ENCODE data around the gene PALM. TPM values are rescaled to one million over a fixed set of nuclear protein-coding genes. Genes with fewer than 3 reads are reported as not detected.

Gene PALM
- total RNA-seq, 1 donor, result not detected

DNA sequence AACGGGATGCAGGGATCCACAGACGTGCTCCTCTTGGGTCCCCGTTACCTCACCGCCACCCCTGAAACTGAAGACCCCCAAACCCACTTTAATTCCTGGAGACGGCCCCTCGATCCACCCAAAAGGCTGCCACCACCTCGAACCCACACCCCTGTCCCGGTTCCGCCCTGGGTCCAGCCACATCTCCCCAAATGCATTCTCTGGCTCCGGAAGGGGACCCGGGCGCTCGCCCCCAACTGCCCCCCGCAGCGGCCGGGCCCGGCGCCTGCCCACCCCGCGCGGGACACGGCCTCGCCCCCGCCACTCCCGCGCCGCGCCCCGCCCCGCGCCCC is 32.8 kb upstream of the PALM start:
- Histone ChIP-seq H3K4me3 (ENCODE audit: low read length) (no peak overlapping the region), H3K9me3 (ENCODE audit: low read depth, low read length) (no peaks in the 10 kb centered on the region), H3K27me3 (ENCODE audit: insufficient read depth, low read length) (peaks cover 13% of the 10 kb centered on the region), H3K4me1 (ENCODE audit: insufficient read depth, low read length) (peaks cover 29% of the 10 kb centered on the region)

DNA sequence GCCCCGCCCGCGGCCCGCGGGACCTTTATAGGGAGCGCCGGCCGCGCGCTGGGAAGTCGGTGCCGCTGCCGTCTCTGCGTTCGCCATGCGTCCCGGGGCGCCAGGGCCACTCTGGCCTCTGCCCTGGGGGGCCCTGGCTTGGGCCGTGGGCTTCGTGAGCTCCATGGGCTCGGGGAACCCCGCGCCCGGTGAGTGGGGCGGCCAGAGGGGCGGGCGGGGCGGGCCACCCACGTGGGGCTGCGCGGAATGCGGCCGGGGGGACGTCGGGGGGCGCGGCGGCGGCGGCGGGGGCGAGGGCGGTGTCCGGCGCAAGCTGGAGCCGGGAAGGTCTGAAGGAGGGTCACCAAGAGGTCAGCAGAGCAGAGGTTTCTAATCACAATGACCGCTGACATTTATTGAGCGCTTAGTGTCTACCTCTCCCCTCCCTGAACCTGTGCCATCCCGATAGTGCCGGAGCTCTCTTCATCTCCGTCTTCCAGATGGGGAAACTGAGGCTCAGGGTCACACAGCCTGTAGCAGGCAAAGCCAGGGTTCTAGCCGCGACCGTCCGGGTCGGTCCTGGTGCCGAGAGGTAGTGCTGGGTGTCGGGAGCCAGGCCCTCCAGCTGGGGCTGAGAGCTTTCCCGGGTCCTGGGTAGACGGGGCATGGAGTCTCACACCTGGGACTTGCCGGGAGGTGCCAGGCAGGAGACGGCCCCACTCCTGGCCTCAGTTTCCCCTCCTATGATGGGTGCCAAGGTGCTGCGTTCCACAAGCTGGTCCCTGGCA is 32.2 kb upstream of the PALM start, which contains the start of gene FSTL3:
Gene FSTL3, plus strand, starts transcription at position 54 of the 767 bp plus-strand sequence. Its CDS starts 32 bp downstream, at position 86.
- Histone ChIP-seq H3K4me3 (ENCODE audit: low read length) (no peak within 1 kb of the TSS), H3K9me3 (ENCODE audit: low read depth, low read length) (no peaks in the 10 kb centered on the region), H3K27me3 (ENCODE audit: insufficient read depth, low read length) (peaks cover 13% of the 10 kb centered on the region), H3K4me1 (ENCODE audit: insufficient read depth, low read length) (peaks cover 31% of the 10 kb centered on the region)

DNA sequence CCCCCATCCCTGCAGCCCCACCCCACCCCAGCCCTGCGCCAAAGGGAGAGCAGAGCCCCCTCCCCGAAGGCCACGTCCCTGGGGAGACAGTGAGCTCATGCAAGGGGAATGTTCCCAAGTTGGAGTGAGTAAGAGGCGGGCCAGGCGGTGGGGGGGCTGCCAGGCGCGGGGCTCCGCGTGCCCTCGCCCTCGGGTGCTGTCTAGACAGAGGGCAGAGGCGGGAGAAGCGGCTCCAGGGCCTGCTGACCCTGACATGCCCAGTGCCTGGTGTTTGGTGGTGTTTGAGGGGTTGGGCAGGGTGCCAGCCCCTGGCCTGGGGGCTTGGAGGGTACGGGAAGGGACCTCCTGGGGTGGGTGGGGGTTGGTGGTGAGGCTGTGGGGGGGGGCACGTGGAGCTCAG is 31.5 kb upstream of the PALM start:
- no peaks in the 10 kb centered on the region for H3K9me3 ChIP-seq (ENCODE audit: low read depth, low read length)
- H3K4me3 ChIP-seq (ENCODE audit: low read length), result no peak overlapping the region
- H3K4me1 ChIP-seq (ENCODE audit: insufficient read depth, low read length), result peaks cover 26% of the 10 kb centered on the region
- H3K27me3 ChIP-seq (ENCODE audit: insufficient read depth, low read length), result peaks cover 13% of the 10 kb centered on the region

DNA sequence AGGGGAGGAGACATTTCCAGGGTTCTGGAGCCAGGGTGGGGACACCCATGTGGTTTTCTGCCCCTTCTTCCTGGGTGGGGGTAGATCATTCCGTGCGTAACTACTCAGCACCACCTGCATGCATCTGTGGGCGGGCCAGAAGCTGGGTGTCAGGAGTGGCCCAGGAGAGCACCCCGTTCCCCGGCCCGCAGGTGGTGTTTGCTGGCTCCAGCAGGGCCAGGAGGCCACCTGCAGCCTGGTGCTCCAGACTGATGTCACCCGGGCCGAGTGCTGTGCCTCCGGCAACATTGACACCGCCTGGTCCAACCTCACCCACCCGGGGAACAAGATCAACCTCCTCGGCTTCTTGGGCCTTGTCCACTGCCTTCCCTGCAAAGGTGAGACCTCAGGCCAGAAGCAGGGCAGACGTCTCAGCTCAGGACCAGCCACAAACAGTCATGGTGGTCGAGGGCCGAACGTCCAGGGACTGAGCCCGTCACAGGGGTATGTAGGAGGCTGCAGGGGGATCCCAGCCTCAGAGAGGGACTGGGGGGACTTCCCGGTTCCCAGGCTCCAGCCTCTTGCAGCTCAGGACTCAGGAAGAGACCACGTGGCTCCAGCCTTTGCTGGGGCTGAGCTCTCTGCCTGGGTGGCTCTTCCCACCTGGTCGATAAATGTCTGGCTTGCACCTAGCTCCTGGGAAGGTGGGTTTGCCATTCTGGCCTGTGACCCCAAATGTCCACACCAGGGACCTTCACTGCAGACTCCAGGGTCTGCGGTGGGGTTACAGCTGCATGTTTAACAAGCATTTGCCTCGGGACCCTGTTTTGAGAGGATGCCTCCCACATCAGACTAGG is 30.9 kb upstream of the PALM start:
- Histone ChIP-seq H3K4me1 (ENCODE audit: insufficient read depth, low read length) (peaks cover 20% of the 10 kb centered on the region), H3K27me3 (ENCODE audit: insufficient read depth, low read length) (peaks cover 13% of the 10 kb centered on the region), H3K9me3 (ENCODE audit: low read depth, low read length) (no peaks in the 10 kb centered on the region), H3K4me3 (ENCODE audit: low read length) (no peak overlapping the region)

DNA sequence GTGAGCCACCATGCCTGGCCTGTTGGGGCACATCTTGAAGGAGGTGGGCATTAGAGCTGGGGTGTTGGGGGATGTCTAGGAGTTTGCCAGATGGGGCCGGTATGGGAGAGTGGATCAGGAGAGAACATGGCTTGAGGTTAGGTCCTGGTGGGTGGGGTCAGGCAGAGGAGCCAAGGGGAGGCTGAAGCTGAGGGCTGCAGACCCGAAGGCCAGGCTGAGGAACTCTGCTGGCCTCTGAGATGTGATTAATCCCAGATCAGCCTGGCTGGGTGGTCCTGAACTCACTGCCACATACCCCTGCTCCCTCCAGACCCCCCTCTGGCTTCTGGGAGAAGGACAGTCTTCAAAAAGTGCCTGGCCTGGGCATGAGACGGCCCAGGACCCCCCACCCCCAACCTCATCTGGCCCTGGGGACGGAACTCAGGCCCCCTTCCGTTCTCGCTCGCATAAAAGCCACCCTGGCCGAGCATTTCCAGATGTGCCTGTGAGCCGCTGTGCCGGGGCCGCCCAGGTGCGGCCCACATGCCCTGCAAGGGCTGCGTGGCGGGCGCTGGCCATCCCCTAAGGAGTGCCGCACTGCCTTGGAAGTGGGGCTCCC is 29.8 kb upstream of the PALM start:
- no peak overlapping the region for H3K4me3 ChIP-seq (ENCODE audit: low read length)
- H3K27me3 ChIP-seq (ENCODE audit: insufficient read depth, low read length), result peaks cover 13% of the 10 kb centered on the region
- H3K4me1 ChIP-seq (ENCODE audit: insufficient read depth, low read length), result peaks cover 20% of the 10 kb centered on the region
- H3K9me3 ChIP-seq (ENCODE audit: low read depth, low read length), result no peaks in the 10 kb centered on the region

DNA sequence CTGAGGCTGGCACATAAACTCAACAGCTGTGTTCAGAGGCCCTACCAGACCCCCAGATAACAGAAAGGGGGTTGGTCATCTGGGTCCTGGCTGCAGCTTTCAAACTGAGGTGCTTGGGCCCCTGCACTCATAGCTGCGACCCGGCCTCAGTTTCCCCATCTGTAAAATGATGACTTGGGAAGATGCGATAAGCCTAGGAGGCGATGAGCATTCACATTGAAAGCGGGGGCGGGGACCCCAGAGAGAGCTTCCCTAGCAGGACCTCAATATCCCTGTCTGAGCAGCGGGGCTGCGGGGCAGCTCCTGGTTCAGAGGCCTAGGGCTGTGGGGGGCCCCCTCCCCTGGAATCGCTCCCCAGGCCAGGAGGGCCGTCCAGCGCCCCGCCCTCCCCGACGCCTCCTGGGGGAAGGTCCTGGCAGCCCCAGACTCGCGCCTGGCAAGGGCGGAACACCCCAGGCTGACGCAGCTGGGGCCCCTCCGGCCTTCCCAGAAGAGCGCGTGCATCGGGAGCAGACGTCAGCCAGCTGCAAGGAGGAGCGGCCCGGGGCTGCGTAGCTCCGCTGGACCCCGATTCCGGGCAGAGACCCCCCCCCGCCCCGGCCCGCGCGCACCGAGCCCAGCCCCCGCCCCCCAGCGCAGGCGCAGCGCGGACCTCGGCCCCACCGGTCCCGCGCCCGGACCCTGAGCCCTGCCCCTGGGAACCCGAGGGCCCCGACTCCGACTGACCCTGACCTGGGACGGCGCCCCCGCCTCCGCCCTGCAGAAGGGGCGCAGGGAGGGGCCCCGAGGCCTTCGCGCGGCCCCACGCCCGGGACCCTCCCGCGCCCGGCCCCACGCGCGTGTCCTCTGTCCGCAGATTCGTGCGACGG is 29.1 kb upstream of the PALM start:
- Histone ChIP-seq H3K27me3 (ENCODE audit: insufficient read depth, low read length) (peaks cover 13% of the 10 kb centered on the region), H3K4me3 (ENCODE audit: low read length) (peak overlapping the region; percentile 59), H3K4me1 (ENCODE audit: insufficient read depth, low read length) (peaks cover 20% of the 10 kb centered on the region), H3K9me3 (ENCODE audit: low read depth, low read length) (no peaks in the 10 kb centered on the region)

DNA sequence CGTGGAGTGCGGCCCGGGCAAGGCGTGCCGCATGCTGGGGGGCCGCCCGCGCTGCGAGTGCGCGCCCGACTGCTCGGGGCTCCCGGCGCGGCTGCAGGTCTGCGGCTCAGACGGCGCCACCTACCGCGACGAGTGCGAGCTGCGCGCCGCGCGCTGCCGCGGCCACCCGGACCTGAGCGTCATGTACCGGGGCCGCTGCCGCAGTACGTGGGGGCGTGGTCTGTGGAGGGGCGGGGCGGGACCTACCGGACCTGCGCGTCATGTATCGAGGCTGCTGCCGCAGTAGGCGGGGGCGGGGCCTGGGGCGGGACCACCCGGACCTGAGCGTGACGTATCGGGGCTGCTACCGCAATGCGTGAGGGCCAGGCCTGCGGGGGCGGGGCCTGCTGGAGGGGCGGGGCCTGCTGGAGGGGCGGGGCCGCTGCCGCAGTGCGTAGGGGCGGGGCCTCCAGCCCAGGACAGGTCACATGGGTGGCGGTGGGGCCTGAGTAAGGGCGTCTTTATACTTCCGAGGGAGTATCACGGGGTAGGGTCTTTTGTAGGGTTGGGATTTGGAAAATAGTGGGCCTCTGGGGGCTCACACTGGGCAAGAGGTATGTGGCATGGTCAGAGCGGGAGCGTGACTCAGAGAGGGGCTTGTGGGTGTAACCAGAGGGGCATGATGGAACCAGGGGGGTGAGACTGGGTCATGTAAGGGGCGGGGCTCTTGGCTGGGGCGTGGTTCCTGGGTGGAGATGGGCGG is 28.3 kb upstream of the PALM start:
- Histone ChIP-seq H3K4me3 (ENCODE audit: low read length) (peak overlapping the region; percentile 59), H3K9me3 (ENCODE audit: low read depth, low read length) (no peaks in the 10 kb centered on the region), H3K4me1 (ENCODE audit: insufficient read depth, low read length) (peaks cover 20% of the 10 kb centered on the region), H3K27me3 (ENCODE audit: insufficient read depth, low read length) (peaks cover 7% of the 10 kb centered on the region)

DNA sequence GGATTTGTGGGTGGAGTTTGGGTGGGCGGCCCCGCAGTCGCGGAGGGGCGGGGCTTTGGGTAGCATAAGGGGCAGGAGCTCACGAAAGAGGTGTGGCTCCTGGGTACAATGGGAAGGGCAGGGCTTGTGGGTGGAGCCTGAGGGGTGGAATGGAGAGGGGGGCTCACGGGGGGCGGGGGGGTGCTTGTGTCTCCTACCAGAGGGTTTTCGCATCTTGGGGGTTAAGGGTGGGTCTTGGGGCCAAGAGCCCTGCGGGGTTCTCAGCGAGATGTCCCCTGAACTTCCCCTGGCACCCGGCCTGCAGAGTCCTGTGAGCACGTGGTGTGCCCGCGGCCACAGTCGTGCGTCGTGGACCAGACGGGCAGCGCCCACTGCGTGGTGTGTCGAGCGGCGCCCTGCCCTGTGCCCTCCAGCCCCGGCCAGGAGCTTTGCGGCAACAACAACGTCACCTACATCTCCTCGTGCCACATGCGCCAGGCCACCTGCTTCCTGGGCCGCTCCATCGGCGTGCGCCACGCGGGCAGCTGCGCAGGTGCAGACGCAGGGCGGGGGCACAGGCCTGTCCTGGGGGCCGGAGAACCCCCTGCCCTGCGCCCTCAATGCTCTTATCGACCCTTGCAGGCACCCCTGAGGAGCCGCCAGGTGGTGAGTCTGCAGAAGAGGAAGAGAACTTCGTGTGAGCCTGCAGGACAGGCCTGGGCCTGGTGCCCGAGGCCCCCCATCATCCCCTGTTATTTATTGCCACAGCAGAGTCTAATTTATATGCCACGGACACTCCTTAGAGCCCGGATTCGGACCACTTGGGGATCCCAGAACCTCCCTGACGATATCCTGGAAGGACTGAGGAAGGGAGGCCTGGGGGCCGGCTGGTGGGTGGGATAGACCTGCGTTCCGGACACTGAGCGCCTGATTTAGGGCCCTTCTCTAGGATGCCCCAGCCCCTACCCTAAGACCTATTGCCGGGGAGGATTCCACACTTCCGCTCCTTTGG is 27.4 kb upstream of the PALM start:
- Histone ChIP-seq H3K9me3 (ENCODE audit: low read depth, low read length) (no peaks in the 10 kb centered on the region), H3K4me3 (ENCODE audit: low read length) (peak overlapping the region; percentile 43), H3K4me1 (ENCODE audit: insufficient read depth, low read length) (peaks cover 20% of the 10 kb centered on the region), H3K27me3 (ENCODE audit: insufficient read depth, low read length) (peaks cover 4% of the 10 kb centered on the region)

DNA sequence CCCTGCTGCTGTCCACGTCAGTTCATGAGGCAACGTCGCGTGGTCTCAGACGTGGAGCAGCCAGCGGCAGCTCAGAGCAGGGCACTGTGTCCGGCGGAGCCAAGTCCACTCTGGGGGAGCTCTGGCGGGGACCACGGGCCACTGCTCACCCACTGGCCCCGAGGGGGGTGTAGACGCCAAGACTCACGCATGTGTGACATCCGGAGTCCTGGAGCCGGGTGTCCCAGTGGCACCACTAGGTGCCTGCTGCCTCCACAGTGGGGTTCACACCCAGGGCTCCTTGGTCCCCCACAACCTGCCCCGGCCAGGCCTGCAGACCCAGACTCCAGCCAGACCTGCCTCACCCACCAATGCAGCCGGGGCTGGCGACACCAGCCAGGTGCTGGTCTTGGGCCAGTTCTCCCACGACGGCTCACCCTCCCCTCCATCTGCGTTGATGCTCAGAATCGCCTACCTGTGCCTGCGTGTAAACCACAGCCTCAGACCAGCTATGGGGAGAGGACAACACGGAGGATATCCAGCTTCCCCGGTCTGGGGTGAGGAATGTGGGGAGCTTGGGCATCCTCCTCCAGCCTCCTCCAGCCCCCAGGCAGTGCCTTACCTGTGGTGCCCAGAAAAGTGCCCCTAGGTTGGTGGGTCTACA is 25.9 kb upstream of the PALM start:
- no peaks in the 10 kb centered on the region for H3K27me3 ChIP-seq (ENCODE audit: insufficient read depth, low read length)
- H3K4me1 ChIP-seq (ENCODE audit: insufficient read depth, low read length), result peaks cover 16% of the 10 kb centered on the region
- H3K4me3 ChIP-seq (ENCODE audit: low read length), result no peak overlapping the region
- no peaks in the 10 kb centered on the region for H3K9me3 ChIP-seq (ENCODE audit: low read depth, low read length)

DNA sequence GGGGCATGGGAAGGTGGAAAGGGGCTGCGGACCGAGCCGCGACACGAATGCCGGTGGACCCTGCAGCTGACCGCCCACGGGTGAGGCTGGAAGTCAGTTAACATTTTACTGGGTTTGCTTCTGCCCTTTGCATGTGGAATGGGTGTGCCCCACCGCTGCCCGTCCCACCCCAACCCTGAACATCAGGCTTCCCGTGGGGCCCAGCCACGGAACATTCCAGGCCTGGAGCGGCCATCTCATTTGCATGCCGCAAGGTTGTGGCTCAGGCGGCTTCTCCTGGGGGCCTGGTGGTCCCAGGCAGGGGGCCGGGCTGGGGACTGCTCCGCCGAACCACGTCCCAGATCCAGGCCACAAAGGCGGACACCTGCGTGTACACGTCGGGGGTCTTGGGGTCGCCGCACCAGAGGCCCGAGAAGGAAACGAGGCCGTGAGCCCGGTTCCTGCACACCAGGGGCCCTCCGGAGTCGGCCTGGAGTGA is 23.2 kb upstream of the PALM start:
- H3K4me3 ChIP-seq (ENCODE audit: low read length), result no peak overlapping the region
- H3K27me3 ChIP-seq (ENCODE audit: insufficient read depth, low read length), result no peaks in the 10 kb centered on the region
- no peaks in the 10 kb centered on the region for H3K9me3 ChIP-seq (ENCODE audit: low read depth, low read length)
- peaks cover 6% of the 10 kb centered on the region for H3K4me1 ChIP-seq (ENCODE audit: insufficient read depth, low read length)

DNA sequence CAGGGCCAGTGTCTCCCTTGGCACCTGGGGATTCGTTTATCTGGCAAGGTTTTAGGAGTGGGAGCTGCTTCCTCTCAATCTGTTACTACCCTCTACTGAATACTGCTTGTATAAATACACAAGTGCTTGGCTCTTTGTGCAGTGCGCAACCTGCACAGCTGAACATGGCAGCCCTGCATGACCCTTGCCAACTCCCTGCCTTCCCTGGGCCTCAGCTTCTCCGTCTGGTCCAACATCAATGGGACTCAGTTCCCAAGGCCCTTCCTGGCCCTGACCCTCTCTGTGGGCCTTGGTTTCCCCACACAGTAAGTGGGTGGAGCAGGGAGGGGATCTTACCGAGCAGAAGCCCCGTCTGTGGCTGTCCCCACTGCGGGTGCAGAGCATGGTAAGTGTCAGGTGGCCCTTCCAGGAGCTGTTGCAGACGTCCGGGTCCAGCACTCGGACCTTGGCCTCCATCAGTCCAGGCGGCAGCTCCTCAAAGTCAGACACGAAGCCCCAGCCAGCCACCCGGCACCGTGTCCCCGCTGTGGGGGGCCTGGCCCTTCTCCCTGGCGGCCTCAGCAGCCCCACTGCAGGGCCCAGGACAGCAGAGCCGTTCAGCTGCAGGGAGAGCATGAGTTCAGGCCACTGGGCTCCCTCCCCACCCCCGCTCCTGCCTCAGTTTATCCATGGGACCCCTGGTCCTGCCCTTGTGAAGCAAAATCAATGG is 22.0 kb upstream of the PALM start:
- peaks cover under 1% of the 10 kb centered on the region for H3K4me1 ChIP-seq (ENCODE audit: insufficient read depth, low read length)
- H3K27me3 ChIP-seq (ENCODE audit: insufficient read depth, low read length), result no peaks in the 10 kb centered on the region
- H3K4me3 ChIP-seq (ENCODE audit: low read length), result no peak overlapping the region
- no peaks in the 10 kb centered on the region for H3K9me3 ChIP-seq (ENCODE audit: low read depth, low read length)

DNA sequence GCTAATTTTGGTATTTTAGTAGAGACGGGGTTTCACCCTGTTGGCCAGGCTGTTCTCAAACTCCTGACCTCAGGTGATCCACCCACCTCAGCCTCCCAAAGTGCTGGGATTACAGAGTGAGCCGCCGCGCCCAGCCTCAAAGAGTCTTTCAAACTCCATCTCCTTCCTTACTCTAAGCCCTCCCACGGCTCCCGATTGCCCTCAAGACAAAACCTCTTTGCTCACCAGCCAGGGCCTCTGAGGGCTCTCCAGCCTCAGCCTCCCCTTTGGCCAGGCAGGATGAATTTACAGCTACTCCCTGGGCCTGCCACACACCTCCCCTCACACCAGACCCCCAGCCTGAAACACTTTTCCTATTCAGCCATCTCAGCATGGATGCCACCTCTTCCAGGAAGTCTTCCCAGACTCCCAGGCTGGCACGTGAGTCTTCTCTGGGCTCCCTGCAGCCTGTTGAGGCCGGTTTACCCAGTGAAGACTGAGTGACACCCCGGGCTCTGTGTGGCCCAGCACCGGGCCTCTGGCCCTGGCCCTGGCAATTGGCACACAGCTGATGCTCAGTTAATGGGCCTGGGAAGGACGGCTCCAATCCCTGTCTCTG is 21.1 kb upstream of the PALM start:
- Histone ChIP-seq H3K27me3 (ENCODE audit: insufficient read depth, low read length) (no peaks in the 10 kb centered on the region), H3K4me1 (ENCODE audit: insufficient read depth, low read length) (no peaks in the 10 kb centered on the region), H3K4me3 (ENCODE audit: low read length) (no peak overlapping the region), H3K9me3 (ENCODE audit: low read depth, low read length) (no peaks in the 10 kb centered on the region)
